Lung (tissue), 12 donors: ENCODE data around the gene IGFBP6. TPM values are rescaled to one million over a fixed set of nuclear protein-coding genes. Genes with fewer than 3 reads are reported as not detected.

ENCODE experiments used
- ATAC-seq: fragments of 200-7000 bp; cut with Tn5 transposase; one replicate; pipeline ENCODE4 v1.9.1; 2020; ENCODE audit warnings: moderate number of reproducible peaks; ENCODE audit not compliant: insufficient read depth, low FRiP score
- DNase-seq, 3 donors: peaks; one replicate each; pipeline ENCODE4 v3.0.0-alpha.2; 2013 to 2017
- H3K27ac ChIP-seq, 2 donors: one replicate each; pipeline ENCODE4 v1.5.1; 2013; ENCODE audit warnings: mild to moderate bottlenecking in 2 of 2, moderate library complexity in 2 of 2, control low read depth in 1 of 2, inconsistent platforms in 1 of 2, low read depth in 1 of 2, low read length in 1 of 2
- H3K27me3 ChIP-seq, 3 donors: one replicate each; pipeline ENCODE4 v1.5.1; 2013; ENCODE audit warnings: low read length in 2 of 3; ENCODE audit not compliant: control insufficient read depth in 3 of 3, insufficient read depth in 3 of 3
- H3K36me3 ChIP-seq, 4 donors: one replicate each; pipeline ENCODE4 v1.5.1; 2013; ENCODE audit warnings: low read length in 4 of 4, mild to moderate bottlenecking in 1 of 4, moderate library complexity in 1 of 4; ENCODE audit not compliant: control insufficient read depth in 4 of 4, insufficient read depth in 4 of 4
- H3K4me1 ChIP-seq, 5 donors: one replicate each; pipeline ENCODE4 v1.5.1; 2013; ENCODE audit warnings: low read length in 5 of 5, mild to moderate bottlenecking in 2 of 5, moderate library complexity in 1 of 5; ENCODE audit not compliant: control insufficient read depth in 5 of 5, insufficient read depth in 5 of 5
- H3K4me3 ChIP-seq: one replicate; pipeline ENCODE4 v1.5.1; 2013; ENCODE audit warnings: mild to moderate bottlenecking, control low read depth, moderate library complexity
- H3K9ac ChIP-seq, 2 donors: one replicate each; pipeline ENCODE4 v1.5.1; 2013; ENCODE audit warnings: low read length in 2 of 2, control low read depth in 1 of 2; ENCODE audit not compliant: insufficient read depth in 1 of 2
- H3K9me3 ChIP-seq, 4 donors: one replicate each; pipeline ENCODE4 v1.5.1; 2013; ENCODE audit warnings: low read length in 3 of 4, mild to moderate bottlenecking in 1 of 4, moderate library complexity in 1 of 4; ENCODE audit not compliant: control insufficient read depth in 4 of 4, insufficient read depth in 3 of 4
- WGBS, 2 donors: extraction: QIAGEN DNeasy Blood & Tissue Kit; methylation state at CpG; one replicate each; pipeline ENCODE4 v1.1.7; 2013; 5-methylcytosine and 5-hydroxymethylcytosine counted together
- polyA plus RNA-seq, 2 donors: library from polyadenylated mRNA; stranded (reverse); fragments of 200-250 nt; gene quantifications; one replicate each; pipeline ENCODE4 v1.2.1, GENCODE V29; 2013
- total RNA-seq, 2 donors: library from RNA; depleted of rRNA in 1 of 2; stranded (reverse); fragments of >200 nt in 1 of 2; gene quantifications; one replicate each; pipeline ENCODE4 v1.2.1, GENCODE V29; 2014 to 2021
- TF ChIP-seq, protein P1 (sequence below): IDR thresholded peaks from 2 replicates; pipeline ENCODE4 v1.5.1; 2012; ENCODE audit warnings: mild to moderate bottlenecking; ENCODE audit errors: control extremely low read depth, extremely low read depth
- donor health status: control.
- donor health status: control.
- donor health status: Bipolar disorder and iron deficiency.
- donor health status: healthy.
- donor health status: DM: yes; HTN: yes; CAD: no.

IGFBP6 gene
- total and polyA plus RNA-seq, 4 donors = 15.9 to 75.0 (median 29.2) TPM

DNA sequence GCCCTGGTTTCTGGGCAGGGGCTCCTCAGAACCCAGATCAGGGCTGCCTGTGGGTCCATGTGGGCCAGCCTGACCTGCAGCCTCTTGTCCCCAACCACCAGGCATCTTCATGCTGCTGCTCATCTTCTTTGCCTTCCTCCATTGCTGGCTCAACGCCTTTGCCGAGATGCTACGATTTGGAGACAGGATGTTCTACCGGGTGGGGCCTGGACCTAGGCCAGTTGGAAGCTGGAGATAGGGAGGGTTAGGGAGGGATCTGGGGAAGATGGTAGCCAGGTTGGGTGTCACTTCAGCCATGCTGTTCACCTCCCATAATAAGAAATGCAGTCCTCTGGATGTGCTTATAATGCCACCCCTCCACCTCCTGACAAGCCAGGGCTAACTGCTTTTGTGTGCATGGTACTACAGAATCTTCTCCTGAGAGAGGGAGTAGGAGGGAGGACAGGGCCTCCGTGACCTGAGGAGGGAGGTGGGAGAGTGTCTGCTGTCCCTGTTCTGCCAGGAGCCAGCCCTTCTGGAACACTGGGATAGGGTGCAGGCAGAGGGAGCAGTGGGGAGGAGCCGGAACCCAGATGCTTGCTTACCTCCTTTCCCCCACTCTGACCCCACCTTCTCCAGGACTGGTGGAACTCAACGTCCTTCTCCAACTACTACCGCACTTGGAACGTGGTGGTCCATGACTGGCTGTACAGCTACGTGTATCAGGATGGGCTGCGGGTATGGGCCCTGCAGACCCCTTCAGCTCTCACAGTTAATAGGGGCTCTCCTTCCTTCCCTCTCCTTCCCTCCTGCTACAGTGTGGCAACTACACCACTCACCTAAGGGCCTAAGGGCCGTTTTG is 23.4 kb downstream of the IGFBP6 start:
- 85 to 89% methylated on average over 12 of the region's 12 CpGs for WGBS, 2 donors
- Histone ChIP-seq H3K27ac (no peak overlapping the region), H3K27me3 (no peaks in the 10 kb centered on the region), H3K4me1 (peaks cover 0 to 3% (median 0%) of the 10 kb centered on the region in 5 donors), H3K36me3 (no peaks in the 10 kb centered on the region), H3K4me3 (no peak overlapping the region), H3K9me3 (no peaks in the 10 kb centered on the region), H3K9ac (no peak overlapping the region)
- DNase-seq = no peak
- no peak for ATAC-seq
- TF ChIP-seq, protein P1, sequence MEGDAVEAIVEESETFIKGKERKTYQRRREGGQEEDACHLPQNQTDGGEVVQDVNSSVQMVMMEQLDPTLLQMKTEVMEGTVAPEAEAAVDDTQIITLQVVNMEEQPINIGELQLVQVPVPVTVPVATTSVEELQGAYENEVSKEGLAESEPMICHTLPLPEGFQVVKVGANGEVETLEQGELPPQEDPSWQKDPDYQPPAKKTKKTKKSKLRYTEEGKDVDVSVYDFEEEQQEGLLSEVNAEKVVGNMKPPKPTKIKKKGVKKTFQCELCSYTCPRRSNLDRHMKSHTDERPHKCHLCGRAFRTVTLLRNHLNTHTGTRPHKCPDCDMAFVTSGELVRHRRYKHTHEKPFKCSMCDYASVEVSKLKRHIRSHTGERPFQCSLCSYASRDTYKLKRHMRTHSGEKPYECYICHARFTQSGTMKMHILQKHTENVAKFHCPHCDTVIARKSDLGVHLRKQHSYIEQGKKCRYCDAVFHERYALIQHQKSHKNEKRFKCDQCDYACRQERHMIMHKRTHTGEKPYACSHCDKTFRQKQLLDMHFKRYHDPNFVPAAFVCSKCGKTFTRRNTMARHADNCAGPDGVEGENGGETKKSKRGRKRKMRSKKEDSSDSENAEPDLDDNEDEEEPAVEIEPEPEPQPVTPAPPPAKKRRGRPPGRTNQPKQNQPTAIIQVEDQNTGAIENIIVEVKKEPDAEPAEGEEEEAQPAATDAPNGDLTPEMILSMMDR = no peak

DNA sequence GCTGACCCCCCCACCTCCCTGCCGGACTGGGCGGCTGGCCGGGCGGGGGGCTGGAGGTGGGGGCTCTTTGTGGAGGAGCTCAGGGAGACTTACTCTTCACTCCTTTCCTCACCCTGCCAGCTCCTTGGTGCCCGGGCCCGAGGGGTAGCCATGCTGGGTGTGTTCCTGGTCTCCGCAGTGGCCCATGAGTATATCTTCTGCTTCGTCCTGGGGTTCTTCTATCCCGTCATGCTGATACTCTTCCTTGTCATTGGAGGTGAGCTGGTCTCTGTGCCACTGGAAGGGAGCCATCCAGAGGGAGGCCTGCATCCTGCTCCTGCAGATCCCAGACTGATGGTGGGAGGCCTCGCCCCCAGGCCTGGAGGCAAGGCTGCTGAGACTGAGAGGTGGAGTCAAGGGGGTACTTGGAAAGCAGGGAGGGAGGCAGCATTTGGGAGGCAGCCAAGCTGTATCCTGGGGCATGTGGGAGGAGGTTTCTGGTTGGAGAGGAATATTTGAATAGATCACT is 25.5 kb downstream of the IGFBP6 start:
- no peak for DNase-seq
- WGBS, 2 donors = 93 to 95% methylated on average over 10 of the region's 10 CpGs
- no peak for ATAC-seq

DNA sequence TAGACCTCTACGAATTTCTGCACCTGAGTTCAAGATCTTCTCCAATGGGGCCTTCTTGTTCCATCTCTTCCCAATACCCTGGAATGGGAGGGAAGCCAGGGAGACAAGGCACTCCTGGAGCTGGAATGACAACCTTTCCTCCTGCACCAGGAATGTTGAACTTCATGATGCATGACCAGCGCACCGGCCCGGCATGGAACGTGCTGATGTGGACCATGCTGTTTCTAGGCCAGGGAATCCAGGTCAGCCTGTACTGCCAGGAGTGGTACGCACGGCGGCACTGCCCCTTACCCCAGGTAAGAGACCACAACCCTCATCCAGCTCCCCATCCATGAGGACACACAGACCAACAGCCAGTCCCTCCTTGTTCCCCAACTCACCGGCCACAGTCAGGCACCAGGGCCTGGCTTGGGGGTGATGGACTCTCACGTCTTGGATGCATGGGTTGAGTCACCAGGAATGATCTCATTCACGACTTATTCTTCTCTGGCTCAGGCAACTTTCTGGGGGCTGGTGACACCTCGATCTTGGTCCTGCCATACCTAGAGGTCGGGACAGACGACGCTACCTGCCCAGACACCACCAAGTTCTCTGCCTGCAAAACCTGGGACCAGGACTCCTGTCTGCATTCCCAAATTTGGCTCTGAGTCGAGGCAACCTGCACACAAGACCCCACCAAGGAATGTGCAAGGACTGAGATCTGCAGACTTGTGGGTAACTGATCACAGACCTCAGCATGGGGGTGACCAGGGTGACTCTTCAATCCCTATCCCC is 26.3 kb downstream of the IGFBP6 start:
- Histone ChIP-seq H3K9me3 (no peaks in the 10 kb centered on the region), H3K27me3 (no peaks in the 10 kb centered on the region), H3K9ac (no peak overlapping the region), H3K36me3 (no peaks in the 10 kb centered on the region), H3K4me1 (no peaks in the 10 kb centered on the region), H3K4me3 (no peak overlapping the region), H3K27ac (no peak overlapping the region)
- DNase-seq = no peak
- WGBS, 2 donors = 92 to 96% methylated on average over 16 of the region's 16 CpGs
- TF ChIP-seq, protein P1 = no peak
- ATAC-seq = no peak

More for the DNA sequence above, 25.5 kb downstream of the IGFBP6 start:
- H3K9me3 ChIP-seq = no peaks in the 10 kb centered on the region
- H3K36me3 ChIP-seq = no peaks in the 10 kb centered on the region
- H3K27me3 ChIP-seq = no peaks in the 10 kb centered on the region
- H3K4me1 ChIP-seq = no peaks in the 10 kb centered on the region
- TF ChIP-seq, protein P1 = no peak
- no peak overlapping the region for H3K27ac ChIP-seq
- H3K4me3 ChIP-seq = no peak overlapping the region
- H3K9ac ChIP-seq = no peak overlapping the region
